Immature natural killer cell (primary cell): ENCODE data around the gene MBD4. TPM values are rescaled to one million over a fixed set of nuclear protein-coding genes. Genes with fewer than 3 reads are reported as not detected.

ENCODE experiments used
- DNase-seq, 3 donors: peaks; one replicate each; pipeline ENCODE4 v3.0.0; 2022; ENCODE audit warnings: mixed read lengths in 1 of 3
- H3K27ac Mint-ChIP-seq, 6 donors: one replicate each; pipeline ENCODE4 v1.8.0; 2020; ENCODE audit warnings: mixed read lengths in 6 of 6, mild to moderate bottlenecking in 5 of 6, inconsistent platforms in 4 of 6, moderate library complexity in 3 of 6
- H3K27me3 Mint-ChIP-seq, 3 donors: one replicate each; pipeline ENCODE4 v1.8.0; 2020 to 2021; ENCODE audit warnings: low read depth in 3 of 3, mild to moderate bottlenecking in 3 of 3, mixed read lengths in 3 of 3, moderate library complexity in 3 of 3, inconsistent platforms in 1 of 3
- H3K36me3 Mint-ChIP-seq, 3 donors: one replicate each; pipeline ENCODE4 v1.8.0; 2020; ENCODE audit warnings: mixed read lengths in 3 of 3, inconsistent platforms in 2 of 3, mild to moderate bottlenecking in 2 of 3
- H3K4me1 Mint-ChIP-seq, 2 donors: one replicate each; pipeline ENCODE4 v1.8.0; 2020; ENCODE audit warnings: inconsistent platforms in 2 of 2, mild to moderate bottlenecking in 2 of 2, mixed read lengths in 2 of 2, moderate library complexity in 1 of 2
- H3K4me3 Mint-ChIP-seq, 5 donors: one replicate each; pipeline ENCODE4 v1.8.0; 2020; ENCODE audit warnings: mild to moderate bottlenecking in 5 of 5, mixed read lengths in 5 of 5, inconsistent platforms in 3 of 5, moderate library complexity in 3 of 5
- H3K9me3 Mint-ChIP-seq, 6 donors: one replicate each; pipeline ENCODE4 v1.8.0; 2020; ENCODE audit warnings: mild to moderate bottlenecking in 6 of 6, mixed read lengths in 6 of 6, inconsistent platforms in 4 of 6, moderate library complexity in 3 of 6
- polyA plus RNA-seq, 3 donors: library from polyadenylated mRNA; unstranded; fragments of 300-500 nt; fragmentation: Illumina TruSeq; gene quantifications; one replicate each; pipeline ENCODE4 v1.2.3, GENCODE V29; 2021

MBD4 gene
- polyA plus RNA-seq, 3 donors from 2014 or later = 26.5 to 36.0 (median 29.2) TPM

DNA sequence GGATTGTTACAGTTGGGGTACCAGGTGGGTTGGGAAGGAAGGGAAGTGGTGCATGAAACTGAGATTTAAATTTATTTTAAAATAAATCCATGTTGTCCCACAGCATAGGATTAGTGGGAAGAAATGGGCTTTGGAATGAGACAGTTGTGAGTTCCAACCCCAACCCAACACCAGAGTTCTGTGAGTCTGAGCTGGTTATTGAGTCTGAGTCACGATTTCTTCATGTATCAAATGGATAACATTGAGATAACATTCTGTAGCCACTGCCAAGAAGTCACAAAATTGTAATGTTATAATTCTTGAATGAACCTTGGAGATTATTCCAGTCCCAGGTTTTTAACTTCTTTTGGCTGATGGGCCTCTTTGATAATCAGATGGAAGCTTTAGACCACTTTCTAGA is 14.0 kb upstream of the MBD4 start:
- Mint-ChIP-seq H3K4me1 (no peaks in the 10 kb centered on the region), H3K27ac (no peak overlapping the region), H3K4me3 (no peak overlapping the region), H3K9me3 (no peaks in the 10 kb centered on the region), H3K27me3 (no peaks in the 10 kb centered on the region), H3K36me3 (peaks cover 20 to 37% (median 30%) of the 10 kb centered on the region in 3 donors)
- no peak for DNase-seq

DNA sequence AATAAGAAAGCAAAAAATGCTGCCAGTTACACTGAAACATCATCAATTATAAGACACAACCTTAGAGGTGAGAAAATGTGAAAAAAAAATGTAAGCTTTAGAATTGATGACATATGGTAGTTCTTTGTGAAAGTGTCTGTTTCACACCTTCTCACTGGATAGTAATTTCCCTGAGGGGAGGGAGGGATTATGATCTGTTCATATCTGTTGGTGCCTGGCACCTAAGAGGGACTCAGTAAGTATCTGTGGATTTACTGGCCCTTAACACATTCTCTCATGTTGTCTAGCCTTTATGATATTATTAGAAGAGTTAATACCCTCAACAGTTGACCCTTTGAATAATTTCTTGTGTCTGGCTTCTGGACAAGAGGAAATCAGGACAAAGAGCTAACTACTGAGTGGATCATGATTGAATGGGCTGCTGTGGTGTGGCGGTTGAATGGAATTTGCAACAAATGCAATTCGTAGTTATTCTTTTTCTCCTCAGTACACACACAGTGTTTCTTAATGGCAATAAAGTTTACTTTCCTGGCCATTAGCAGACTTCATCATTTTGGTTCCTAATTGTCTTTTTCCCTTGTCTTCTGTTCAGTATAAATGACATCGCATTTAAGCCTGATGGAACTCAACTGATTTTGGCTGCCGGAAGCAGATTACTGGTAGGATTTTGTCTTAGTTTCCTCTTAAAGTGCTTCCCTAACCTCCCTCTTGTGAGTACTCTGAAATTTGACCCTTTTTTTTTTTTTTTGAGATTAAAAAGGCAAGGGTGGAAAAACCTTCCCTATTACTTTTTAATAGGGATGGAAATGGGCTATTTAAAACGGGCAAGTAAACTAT is 9.7 kb upstream of the MBD4 start:
- DNase-seq = no peak
- no peaks in the 10 kb centered on the region for H3K9me3 Mint-ChIP-seq
- H3K4me1 Mint-ChIP-seq = no peaks in the 10 kb centered on the region
- H3K36me3 Mint-ChIP-seq = peaks cover 15 to 35% (median 15%) of the 10 kb centered on the region in 3 donors
- no peak overlapping the region for H3K4me3 Mint-ChIP-seq
- H3K27me3 Mint-ChIP-seq = no peaks in the 10 kb centered on the region
- peak overlapping the region in 1 of 6 donors; percentile 81 for H3K27ac Mint-ChIP-seq

DNA sequence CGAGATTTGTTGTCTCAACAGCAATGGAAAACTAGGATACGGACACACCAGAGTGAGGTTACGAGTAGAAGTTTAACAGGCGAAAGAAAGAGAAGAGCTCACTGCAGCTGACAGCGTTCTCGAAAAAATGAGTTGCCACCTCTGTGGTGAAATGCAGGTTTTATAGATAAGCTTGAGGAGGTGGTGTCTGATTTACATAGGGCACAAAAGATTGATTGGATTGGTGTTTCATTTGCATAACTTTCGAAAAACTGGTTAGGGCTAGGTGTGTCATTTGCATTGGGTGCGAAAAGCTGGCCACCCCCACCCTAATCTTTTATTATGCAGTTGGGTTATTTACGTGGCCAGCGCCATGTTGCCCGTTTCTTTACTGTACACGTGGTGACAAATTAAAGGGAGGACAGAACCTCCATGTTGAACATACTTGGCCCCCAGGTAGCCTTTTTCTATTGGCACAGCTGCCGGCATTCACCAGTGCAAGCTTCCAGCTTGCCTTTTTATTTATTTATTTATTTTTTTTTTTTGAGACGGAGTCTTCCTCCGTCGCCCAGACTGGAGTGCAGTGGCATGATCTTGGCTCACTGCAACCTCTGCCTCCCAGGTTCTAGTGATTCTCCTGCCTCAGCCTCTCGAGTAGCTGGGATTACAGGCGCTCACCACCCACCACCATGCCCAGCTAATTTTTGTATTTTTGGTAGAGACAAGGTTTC is 8.6 kb upstream of the MBD4 start:
- Mint-ChIP-seq H3K4me3 (no peak overlapping the region), H3K27me3 (no peaks in the 10 kb centered on the region), H3K9me3 (no peaks in the 10 kb centered on the region), H3K4me1 (no peaks in the 10 kb centered on the region), H3K27ac (peak overlapping the region in 1 of 6 donors; percentile 30), H3K36me3 (peaks cover 12 to 33% (median 13%) of the 10 kb centered on the region in 3 donors)
- no peak for DNase-seq

DNA sequence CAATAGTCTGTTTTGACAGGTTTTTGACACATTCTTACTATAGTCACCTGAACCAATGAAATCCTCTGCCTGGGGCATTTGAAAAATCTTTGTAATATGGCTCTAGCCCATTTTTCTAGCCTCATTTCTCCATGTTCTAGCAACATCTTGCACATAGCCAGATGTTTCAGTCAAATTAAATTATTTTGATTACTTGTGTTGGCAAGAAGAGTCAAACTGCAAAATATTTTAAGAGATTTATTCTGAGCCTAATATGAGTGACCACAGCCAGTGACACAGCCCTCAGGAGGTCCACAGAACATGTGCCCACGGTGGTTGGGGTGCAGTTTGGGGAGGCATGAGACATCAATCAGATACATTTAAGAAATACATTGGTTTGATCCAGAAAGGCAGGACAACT is 7.2 kb upstream of the MBD4 start:
- no peak overlapping the region for H3K27ac Mint-ChIP-seq
- H3K9me3 Mint-ChIP-seq = no peaks in the 10 kb centered on the region
- H3K4me1 Mint-ChIP-seq = peaks cover 0 to 8% of the 10 kb centered on the region in 2 donors
- H3K27me3 Mint-ChIP-seq = no peaks in the 10 kb centered on the region
- H3K4me3 Mint-ChIP-seq = no peak overlapping the region
- H3K36me3 Mint-ChIP-seq = peaks cover under 1 to 19% (median 1%) of the 10 kb centered on the region in 3 donors
- DNase-seq = no peak

DNA sequence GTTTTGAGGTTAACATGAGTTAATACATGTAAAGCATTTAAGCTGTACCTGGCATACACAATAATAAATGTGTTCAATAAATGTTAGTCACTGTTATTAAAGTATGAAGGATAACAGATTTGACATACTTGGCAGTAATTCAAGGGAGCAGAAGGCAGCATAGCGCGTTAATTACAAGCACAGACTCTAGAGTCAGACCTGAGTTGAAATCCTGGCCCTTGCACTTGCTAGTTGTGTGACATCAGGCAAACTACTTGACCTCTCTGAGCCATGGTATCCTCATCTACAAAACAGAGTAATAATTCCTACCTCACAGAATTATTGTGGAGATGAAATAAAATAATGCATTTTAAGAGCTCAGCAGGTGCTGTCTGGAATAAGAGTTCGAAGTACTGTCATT is 5.7 kb upstream of the MBD4 start:
- no peak for DNase-seq
- Mint-ChIP-seq H3K4me3 (no peak overlapping the region), H3K4me1 (peaks cover 12 to 20% of the 10 kb centered on the region in 2 donors), H3K36me3 (peaks cover 0 to 15% (median 0%) of the 10 kb centered on the region in 3 donors), H3K9me3 (no peaks in the 10 kb centered on the region), H3K27ac (no peak overlapping the region), H3K27me3 (no peaks in the 10 kb centered on the region)

DNA sequence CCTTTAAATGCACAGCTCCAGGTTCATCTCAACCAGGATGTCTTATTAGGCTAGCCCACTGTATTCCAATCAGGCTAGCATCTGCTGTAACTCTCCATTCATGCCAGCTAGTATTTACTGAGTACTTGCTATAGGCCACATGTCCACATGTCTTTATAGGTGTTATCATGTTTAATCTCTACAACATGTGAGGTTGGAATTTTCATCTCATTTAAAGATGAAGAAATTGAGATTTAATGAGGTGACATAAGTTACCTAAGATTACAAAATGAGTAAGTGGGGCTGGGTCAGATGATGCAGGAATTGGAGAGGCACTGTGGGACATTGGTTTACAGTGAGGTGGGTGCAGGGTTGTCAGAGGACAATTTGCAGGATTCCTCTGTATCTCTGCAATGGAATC is 3.2 kb upstream of the MBD4 start:
- Mint-ChIP-seq H3K36me3 (peaks cover 1 to 3% (median 2%) of the 10 kb centered on the region in 3 donors), H3K27ac (peak overlapping the region in 3 of 6 donors; percentile 26 to 79 (median 34)), H3K9me3 (no peaks in the 10 kb centered on the region), H3K27me3 (peaks cover 6 to 10% (median 6%) of the 10 kb centered on the region in 3 donors), H3K4me3 (peak overlapping the region in 1 of 5 donors; percentile 50), H3K4me1 (peaks cover 33 to 46% of the 10 kb centered on the region in 2 donors)
- DNase-seq = no peak

DNA sequence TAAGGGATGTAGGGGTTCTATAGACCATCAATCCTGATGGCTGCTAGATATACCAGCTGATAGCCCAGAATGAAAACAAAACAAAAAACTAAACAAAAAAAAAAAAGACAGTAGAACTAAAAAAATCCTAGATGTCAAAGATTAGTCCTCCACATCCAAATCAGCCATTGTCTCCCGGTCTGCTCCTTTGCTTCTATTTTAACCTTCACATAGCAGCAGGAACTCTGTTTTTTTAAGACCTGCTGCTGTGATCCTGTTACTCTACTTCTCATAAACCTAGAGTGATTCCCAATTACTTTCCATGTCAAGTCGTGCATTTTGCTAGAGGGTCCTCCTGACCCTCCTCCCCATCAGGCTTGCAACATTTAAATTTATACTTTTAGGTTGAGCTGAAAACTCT is 2.7 kb upstream of the MBD4 start:
- Mint-ChIP-seq H3K4me3 (peak overlapping the region in 1 of 5 donors; percentile 50), H3K27ac (peak overlapping the region in 3 of 6 donors; percentile 34 to 79 (median 62)), H3K4me1 (peaks cover 37 to 50% of the 10 kb centered on the region in 2 donors), H3K9me3 (no peaks in the 10 kb centered on the region), H3K27me3 (peaks cover 6 to 10% (median 6%) of the 10 kb centered on the region in 3 donors), H3K36me3 (peaks cover 0 to 8% (median 6%) of the 10 kb centered on the region in 3 donors)
- DNase-seq = no peak

DNA sequence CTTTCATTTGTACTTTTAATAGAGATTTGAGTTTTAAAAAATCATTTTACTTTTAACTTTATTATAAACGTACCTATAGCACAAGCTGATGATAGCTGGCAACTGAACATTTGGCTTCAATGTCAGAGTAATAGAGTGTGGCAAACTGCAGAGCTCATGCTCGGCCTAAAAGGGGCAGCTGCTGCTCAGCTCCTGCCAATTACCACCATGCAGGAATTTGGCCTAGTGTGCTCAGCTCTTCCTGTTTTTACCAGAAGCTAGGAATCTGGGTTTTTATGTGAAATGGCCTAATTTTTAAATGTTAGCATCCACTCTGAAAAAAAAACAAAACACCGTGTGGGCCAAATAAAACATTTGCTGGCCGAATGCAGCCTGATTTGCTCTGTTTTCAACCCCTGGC is 2.0 kb upstream of the MBD4 start:
- H3K27ac Mint-ChIP-seq = peak overlapping the region; percentile 91 to 99 (median 98)
- H3K9me3 Mint-ChIP-seq = no peaks in the 10 kb centered on the region
- peaks cover 6 to 10% (median 6%) of the 10 kb centered on the region in 3 donors for H3K27me3 Mint-ChIP-seq
- peak overlapping the region in 3 of 5 donors; percentile 57 to 98 (median 95) for H3K4me3 Mint-ChIP-seq
- H3K36me3 Mint-ChIP-seq = peaks cover 2 to 12% (median 8%) of the 10 kb centered on the region in 3 donors
- no peak for DNase-seq
- H3K4me1 Mint-ChIP-seq = peaks cover 38 to 57% of the 10 kb centered on the region in 2 donors

DNA sequence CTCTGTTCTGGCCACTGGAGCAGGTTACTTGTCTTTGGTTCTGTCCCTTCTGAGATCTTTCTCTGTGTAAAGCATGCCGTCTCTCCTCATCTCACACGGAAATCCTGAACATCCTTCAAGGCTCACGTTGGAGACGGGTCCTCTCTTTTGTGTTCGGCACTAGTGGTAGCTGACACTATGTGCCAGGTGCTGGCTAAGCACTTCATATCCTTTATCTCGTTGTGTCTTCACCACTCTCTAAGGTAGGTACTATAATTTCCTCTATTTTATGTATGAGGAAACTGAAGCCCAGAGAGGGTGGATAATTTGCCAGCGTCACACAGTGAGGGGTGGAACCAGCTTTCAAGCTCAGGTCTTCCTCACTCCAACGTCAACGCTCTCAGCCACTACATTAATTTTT is 1.5 kb upstream of the MBD4 start:
- Mint-ChIP-seq H3K4me3 (peak overlapping the region; percentile 92 to 98 (median 96)), H3K4me1 (peaks cover 42 to 63% of the 10 kb centered on the region in 2 donors), H3K27ac (peak overlapping the region; percentile 91 to 99 (median 98)), H3K36me3 (peaks cover 6 to 17% (median 12%) of the 10 kb centered on the region in 3 donors), H3K9me3 (no peaks in the 10 kb centered on the region), H3K27me3 (peaks cover 6 to 10% (median 6%) of the 10 kb centered on the region in 3 donors)
- no peak for DNase-seq

DNA sequence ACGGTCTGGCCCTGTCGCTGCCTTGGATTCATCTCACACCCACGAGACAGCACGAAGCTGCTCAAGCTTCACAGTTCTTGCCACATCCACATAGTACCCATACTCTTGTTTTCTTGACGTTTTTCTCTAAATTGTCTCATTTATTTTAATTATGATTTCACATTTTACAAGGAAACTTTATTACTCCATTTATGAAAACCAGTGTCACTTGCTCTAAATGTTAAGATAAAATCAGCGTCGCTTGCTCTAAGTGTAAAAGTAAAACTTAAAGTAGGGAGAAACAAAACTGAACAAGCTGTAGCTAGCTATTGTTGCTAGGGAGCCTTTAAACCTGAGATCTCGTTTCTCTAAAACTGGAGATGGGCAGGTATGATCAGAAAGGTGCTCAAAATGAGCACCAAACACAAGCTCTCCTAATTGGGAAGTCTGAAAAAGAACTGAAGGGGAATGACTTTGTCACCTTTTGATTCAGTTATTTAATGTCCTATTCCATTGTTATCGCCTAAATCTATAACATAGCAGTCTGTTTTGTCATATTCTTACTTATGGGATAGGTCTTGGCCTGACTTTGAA is 956 bp upstream of the MBD4 start:
- peaks cover 6 to 20% (median 16%) of the 10 kb centered on the region in 3 donors for H3K36me3 Mint-ChIP-seq
- peaks cover 6 to 10% (median 6%) of the 10 kb centered on the region in 3 donors for H3K27me3 Mint-ChIP-seq
- H3K4me3 Mint-ChIP-seq = peak overlapping the region; percentile 92 to 98 (median 96)
- peak overlapping the region; percentile 91 to 99 (median 98) for H3K27ac Mint-ChIP-seq
- no peaks in the 10 kb centered on the region for H3K9me3 Mint-ChIP-seq
- H3K4me1 Mint-ChIP-seq = peaks cover 44 to 68% of the 10 kb centered on the region in 2 donors
- DNase-seq = no peak

DNA sequence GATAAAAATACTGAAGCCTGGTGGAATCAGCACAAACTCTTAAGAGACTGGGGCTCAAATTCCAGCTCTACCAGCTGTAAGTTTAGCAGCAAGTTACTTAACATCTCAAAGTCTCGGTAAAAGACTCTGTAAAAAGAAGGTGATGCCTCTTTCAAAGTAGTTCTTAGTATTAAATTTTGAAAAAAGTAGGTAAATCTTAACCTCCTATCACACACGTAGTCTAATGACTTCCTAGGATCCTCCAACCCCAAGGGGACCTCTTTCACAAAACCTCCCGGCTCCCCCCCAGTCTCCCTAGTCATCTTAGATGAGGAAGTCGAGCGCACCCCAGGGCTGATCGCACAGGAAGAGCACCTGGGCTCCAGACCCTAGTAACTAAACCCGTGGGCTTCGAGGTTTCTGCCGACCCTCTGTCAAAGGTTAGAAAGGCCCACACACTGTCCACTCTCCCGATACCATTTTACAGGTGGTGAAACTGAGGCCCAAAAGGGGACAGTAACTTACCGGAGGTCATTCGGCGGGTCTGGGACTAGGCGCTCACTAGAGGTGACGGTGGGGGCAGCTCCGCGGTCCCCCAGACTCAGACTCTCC is 427 bp downstream of the MBD4 start:
- DNase-seq = no peak
- peaks cover 6 to 10% (median 6%) of the 10 kb centered on the region in 3 donors for H3K27me3 Mint-ChIP-seq
- H3K36me3 Mint-ChIP-seq = peaks cover 6 to 26% (median 16%) of the 10 kb centered on the region in 3 donors
- H3K4me1 Mint-ChIP-seq = peaks cover 47 to 82% of the 10 kb centered on the region in 2 donors
- peak overlapping the region; percentile 91 to 99 (median 98) for H3K27ac Mint-ChIP-seq
- H3K4me3 Mint-ChIP-seq = peak overlapping the region; percentile 92 to 98 (median 96)
- H3K9me3 Mint-ChIP-seq = no peaks in the 10 kb centered on the region

DNA sequence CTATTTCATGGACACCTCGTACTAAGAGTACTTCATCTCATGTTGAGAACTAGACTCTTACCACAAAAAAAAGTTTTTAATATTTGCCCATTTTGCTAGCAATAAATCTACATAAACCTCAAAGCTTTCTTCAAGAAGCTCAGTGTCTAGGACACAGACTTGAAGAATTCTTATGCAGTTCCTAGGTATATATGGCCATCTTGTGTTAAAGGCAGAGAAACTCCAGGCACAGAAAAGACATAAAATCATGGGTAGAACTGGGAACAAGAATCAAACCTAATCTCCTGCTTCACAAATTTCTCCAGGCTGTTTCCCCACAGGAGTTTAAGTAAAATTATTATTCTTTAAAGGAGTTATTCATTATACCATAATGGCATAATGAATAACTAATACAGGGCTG is 4.4 kb downstream of the MBD4 start:
- Mint-ChIP-seq H3K4me1 (peaks cover 48 to 87% of the 10 kb centered on the region in 2 donors), H3K4me3 (no peak overlapping the region), H3K9me3 (no peaks in the 10 kb centered on the region), H3K27me3 (peaks cover 6 to 10% (median 6%) of the 10 kb centered on the region in 3 donors), H3K27ac (peak overlapping the region in 3 of 6 donors; percentile 6 to 21 (median 17)), H3K36me3 (peaks cover 18 to 53% (median 29%) of the 10 kb centered on the region in 3 donors)
- DNase-seq = no peak

DNA sequence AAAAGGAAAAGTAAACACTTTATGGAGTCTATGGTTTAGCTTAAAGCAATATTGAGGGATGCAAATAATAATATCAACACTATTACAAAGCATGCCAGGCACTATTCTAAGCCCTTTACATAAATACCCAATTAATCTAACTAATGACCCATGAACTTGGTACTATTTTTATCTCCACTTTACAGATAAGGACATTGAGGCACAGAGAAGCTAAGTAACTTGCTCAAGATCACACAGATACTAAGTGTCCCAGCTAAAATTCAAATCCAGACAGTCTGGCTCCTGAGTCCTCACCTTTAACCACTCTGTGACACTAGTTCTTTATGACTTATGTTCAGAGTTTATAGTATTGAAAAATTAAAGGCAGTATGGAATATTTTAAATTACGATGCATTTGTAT is 5.6 kb downstream of the MBD4 start:
- no peak overlapping the region for H3K27ac Mint-ChIP-seq
- H3K4me1 Mint-ChIP-seq = peaks cover 39 to 75% of the 10 kb centered on the region in 2 donors
- H3K4me3 Mint-ChIP-seq = no peak overlapping the region
- peaks cover 19 to 53% (median 29%) of the 10 kb centered on the region in 3 donors for H3K36me3 Mint-ChIP-seq
- DNase-seq = no peak
- H3K27me3 Mint-ChIP-seq = no peaks in the 10 kb centered on the region
- H3K9me3 Mint-ChIP-seq = no peaks in the 10 kb centered on the region
